CD4-positive, alpha-beta T cell treated with Interleukin-6 for 4 hours (primary cell): ENCODE results near the gene AFDN.

Experiments used
- DNase-seq: peaks from one replicate; pipeline ENCODE4 v3.0.0-alpha.2; 2020; ENCODE audit warnings: mixed read lengths

Gene AFDN

GRCh38 chr6:167796192-167796981, 30.3 kb upstream of the AFDN start:
- DNase-seq: no peak

- no peak for DNase-seq
These were observed 29.7 kb upstream of the AFDN start for GRCh38 chr6:167797011-167797471.

GRCh38 chr6:167797476-167798265, 29.0 kb upstream of the AFDN start:
- no peak for DNase-seq

- DNase-seq: no peak
These were observed 28.3 kb upstream of the AFDN start for GRCh38 chr6:167798453-167798852.

GRCh38 chr6:167799033-167799821, 27.5 kb upstream of the AFDN start:
- no peak for DNase-seq

- no peak for DNase-seq
These were observed 26.2 kb upstream of the AFDN start for GRCh38 chr6:167800549-167800948.

GRCh38 chr6:167801263-167801662, 25.4 kb upstream of the AFDN start:
- no peak for DNase-seq

GRCh38 chr6:167802339-167802738, 24.4 kb upstream of the AFDN start:
- DNase-seq: no peak

- no peak for DNase-seq
These were observed 22.9 kb upstream of the AFDN start for GRCh38 chr6:167803816-167804215.

GRCh38 chr6:167804281-167805013, 22.3 kb upstream of the AFDN start:
- no peak for DNase-seq

GRCh38 chr6:167805349-167806060, 21.2 kb upstream of the AFDN start:
- no peak for DNase-seq

GRCh38 chr6:167806061-167806700, 20.5 kb upstream of the AFDN start:
- no peak for DNase-seq

- DNase-seq: no peak
These were observed 19.5 kb upstream of the AFDN start for GRCh38 chr6:167807200-167807599.

GRCh38 chr6:167807756-167808155, 19.0 kb upstream of the AFDN start:
- no peak for DNase-seq

GRCh38 chr6:167811040-167811439, 15.7 kb upstream of the AFDN start:
- DNase-seq: no peak

- no peak for DNase-seq
These were observed 15.1 kb upstream of the AFDN start for GRCh38 chr6:167811442-167812087.

- DNase-seq: no peak
These were observed 14.6 kb upstream of the AFDN start for GRCh38 chr6:167812088-167812487.

GRCh38 chr6:167815296-167815980, 11.3 kb upstream of the AFDN start:
- no peak for DNase-seq

GRCh38 chr6:167817016-167817415, 9.7 kb upstream of the AFDN start:
- DNase-seq: no peak

GRCh38 chr6:167817729-167818128, 9.0 kb upstream of the AFDN start:
- no peak for DNase-seq
